SK-N-SH treated with all-trans-retinoic acid at 6 μM for 48 hours (cell line): ENCODE data around the gene ABO.

Experiments
- ISL1 ChIP-seq: fragments of 250-450 bp; sonication (Bioruptor Pico); IDR thresholded peaks from 2 replicates; pipeline ENCODE4 v2.1.2; 2022; ENCODE audit warnings: mild to moderate bottlenecking, moderate library complexity
- OSR1 ChIP-seq: fragments of 250-450 bp; sonication (Bioruptor Pico); IDR thresholded peaks from 2 replicates; pipeline ENCODE4 v1.8.0; 2022; ENCODE audit warnings: moderate library complexity, mild to moderate bottlenecking, inconsistent platforms
- PPARA ChIP-seq: fragments of 250-450 bp; sonication (Bioruptor Pico); IDR thresholded peaks from 2 replicates; pipeline ENCODE4 v1.5.0; 2020; ENCODE audit warnings: mild to moderate bottlenecking, borderline replicate concordance
- TCF4 ChIP-seq: fragments of 250-450 bp; sonication (Bioruptor Pico); IDR thresholded peaks from 2 replicates; pipeline ENCODE4 v1.8.0; 2021; ENCODE audit warnings: mild to moderate bottlenecking, moderate library complexity, borderline replicate concordance
- ZFP30 ChIP-seq: fragments of 450-650 bp; formaldehyde crosslinking; IDR thresholded peaks from 2 replicates; pipeline ENCODE4 v1.5.0; 2022; ENCODE audit warnings: mild to moderate bottlenecking, moderate library complexity
- ZNF565 ChIP-seq: fragments of 450-650 bp; formaldehyde crosslinking; conservative IDR thresholded peaks from 2 replicates; pipeline ENCODE4 v1.5.0; 2020; ENCODE audit warnings: low read depth, mild to moderate bottlenecking, moderate library complexity
- ZNF70 ChIP-seq: fragments of 450-650 bp; formaldehyde crosslinking; IDR thresholded peaks from 2 replicates; pipeline ENCODE4 v1.5.0; 2020; ENCODE audit warnings: mild to moderate bottlenecking, moderate library complexity
- ZNF8 ChIP-seq: fragments of 450-650 bp; formaldehyde crosslinking; IDR thresholded peaks from 2 replicates; pipeline ENCODE4 v1.5.0; 2020; ENCODE audit warnings: mild to moderate bottlenecking, moderate library complexity
- TF ChIP-seq, protein P1 (sequence below): fragments of 250-450 bp; sonication (Bioruptor Pico); IDR thresholded peaks from 2 replicates; pipeline ENCODE4 v1.8.0; 2020; ENCODE audit warnings: mild to moderate bottlenecking, moderate library complexity, borderline replicate concordance
- TF ChIP-seq, protein P2 (sequence below): fragments of 250-450 bp; sonication (Bioruptor Pico); IDR thresholded peaks from 2 replicates; pipeline ENCODE4 v1.8.0; 2021; ENCODE audit warnings: low read depth, mild to moderate bottlenecking, moderate library complexity, borderline replicate concordance

DNA sequence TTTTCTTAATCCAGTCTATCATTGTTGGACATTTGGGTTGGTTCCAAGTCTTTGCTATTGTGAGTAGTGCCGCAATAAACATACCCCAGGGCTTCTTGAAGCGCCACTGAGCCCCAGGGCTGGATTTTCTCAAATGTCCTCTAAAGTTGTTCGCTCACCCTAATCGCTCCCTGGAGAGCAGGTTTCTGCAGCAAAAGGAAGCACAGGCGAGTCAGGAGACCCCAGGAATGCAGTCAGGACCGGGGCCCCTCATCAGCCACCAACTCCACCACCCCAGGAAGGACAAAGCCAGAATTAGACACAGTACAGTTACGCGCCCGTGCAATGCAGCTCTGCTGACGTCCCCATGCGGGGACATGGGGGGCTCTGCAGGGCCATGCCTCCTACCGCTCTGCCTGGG lies 50.2 kb downstream of the ABO start:
- TF ChIP-seq, protein P1, sequence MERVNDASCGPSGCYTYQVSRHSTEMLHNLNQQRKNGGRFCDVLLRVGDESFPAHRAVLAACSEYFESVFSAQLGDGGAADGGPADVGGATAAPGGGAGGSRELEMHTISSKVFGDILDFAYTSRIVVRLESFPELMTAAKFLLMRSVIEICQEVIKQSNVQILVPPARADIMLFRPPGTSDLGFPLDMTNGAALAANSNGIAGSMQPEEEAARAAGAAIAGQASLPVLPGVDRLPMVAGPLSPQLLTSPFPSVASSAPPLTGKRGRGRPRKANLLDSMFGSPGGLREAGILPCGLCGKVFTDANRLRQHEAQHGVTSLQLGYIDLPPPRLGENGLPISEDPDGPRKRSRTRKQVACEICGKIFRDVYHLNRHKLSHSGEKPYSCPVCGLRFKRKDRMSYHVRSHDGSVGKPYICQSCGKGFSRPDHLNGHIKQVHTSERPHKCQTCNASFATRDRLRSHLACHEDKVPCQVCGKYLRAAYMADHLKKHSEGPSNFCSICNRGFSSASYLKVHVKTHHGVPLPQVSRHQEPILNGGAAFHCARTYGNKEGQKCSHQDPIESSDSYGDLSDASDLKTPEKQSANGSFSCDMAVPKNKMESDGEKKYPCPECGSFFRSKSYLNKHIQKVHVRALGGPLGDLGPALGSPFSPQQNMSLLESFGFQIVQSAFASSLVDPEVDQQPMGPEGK (CRISPR knock-in tag), result no peak
- TF ChIP-seq PPARA, result no peak
- no peak for TF ChIP-seq ZFP30
- TF ChIP-seq ZNF565, result no peak
- no peak for TF ChIP-seq OSR1 (CRISPR knock-in tag)
- TF ChIP-seq ZNF8 (CRISPR knock-in tag), result no peak
- TF ChIP-seq TCF4 (CRISPR knock-in tag), result no peak
- TF ChIP-seq ZNF70 (CRISPR knock-in tag), result no peak
- no peak for TF ChIP-seq ISL1 (CRISPR knock-in tag)
- TF ChIP-seq, protein P2, sequence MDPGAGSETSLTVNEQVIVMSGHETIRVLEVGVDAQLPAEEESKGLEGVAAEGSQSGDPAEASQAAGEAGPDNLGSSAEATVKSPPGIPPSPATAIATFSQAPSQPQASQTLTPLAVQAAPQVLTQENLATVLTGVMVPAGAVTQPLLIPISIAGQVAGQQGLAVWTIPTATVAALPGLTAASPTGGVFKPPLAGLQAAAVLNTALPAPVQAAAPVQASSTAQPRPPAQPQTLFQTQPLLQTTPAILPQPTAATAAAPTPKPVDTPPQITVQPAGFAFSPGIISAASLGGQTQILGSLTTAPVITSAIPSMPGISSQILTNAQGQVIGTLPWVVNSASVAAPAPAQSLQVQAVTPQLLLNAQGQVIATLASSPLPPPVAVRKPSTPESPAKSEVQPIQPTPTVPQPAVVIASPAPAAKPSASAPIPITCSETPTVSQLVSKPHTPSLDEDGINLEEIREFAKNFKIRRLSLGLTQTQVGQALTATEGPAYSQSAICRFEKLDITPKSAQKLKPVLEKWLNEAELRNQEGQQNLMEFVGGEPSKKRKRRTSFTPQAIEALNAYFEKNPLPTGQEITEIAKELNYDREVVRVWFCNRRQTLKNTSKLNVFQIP (CRISPR knock-in tag), result no peak
